HG02970 (cell line): ENCODE results near the gene TM7SF3.
A peak's percentile ranks its signal among the peaks of the same experiment; 100 is the strongest.
"Not testable (repeated sequence)": the region's sequence is repeated elsewhere in the genome, so short reads cannot be mapped to it uniquely, and the experiment has no call there.

ENCODE experiments used
- ATAC-seq: cut with Tn5 transposase; IDR thresholded peaks from one replicate; pipeline ENCODE4 v1.9.1; 2021; ENCODE audit warnings: mild to moderate bottlenecking, moderate library complexity, moderate number of reproducible peaks; ENCODE audit not compliant: unreplicated experiment, low FRiP score

TM7SF3 gene, protein sequence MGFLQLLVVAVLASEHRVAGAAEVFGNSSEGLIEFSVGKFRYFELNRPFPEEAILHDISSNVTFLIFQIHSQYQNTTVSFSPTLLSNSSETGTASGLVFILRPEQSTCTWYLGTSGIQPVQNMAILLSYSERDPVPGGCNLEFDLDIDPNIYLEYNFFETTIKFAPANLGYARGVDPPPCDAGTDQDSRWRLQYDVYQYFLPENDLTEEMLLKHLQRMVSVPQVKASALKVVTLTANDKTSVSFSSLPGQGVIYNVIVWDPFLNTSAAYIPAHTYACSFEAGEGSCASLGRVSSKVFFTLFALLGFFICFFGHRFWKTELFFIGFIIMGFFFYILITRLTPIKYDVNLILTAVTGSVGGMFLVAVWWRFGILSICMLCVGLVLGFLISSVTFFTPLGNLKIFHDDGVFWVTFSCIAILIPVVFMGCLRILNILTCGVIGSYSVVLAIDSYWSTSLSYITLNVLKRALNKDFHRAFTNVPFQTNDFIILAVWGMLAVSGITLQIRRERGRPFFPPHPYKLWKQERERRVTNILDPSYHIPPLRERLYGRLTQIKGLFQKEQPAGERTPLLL

DNA sequence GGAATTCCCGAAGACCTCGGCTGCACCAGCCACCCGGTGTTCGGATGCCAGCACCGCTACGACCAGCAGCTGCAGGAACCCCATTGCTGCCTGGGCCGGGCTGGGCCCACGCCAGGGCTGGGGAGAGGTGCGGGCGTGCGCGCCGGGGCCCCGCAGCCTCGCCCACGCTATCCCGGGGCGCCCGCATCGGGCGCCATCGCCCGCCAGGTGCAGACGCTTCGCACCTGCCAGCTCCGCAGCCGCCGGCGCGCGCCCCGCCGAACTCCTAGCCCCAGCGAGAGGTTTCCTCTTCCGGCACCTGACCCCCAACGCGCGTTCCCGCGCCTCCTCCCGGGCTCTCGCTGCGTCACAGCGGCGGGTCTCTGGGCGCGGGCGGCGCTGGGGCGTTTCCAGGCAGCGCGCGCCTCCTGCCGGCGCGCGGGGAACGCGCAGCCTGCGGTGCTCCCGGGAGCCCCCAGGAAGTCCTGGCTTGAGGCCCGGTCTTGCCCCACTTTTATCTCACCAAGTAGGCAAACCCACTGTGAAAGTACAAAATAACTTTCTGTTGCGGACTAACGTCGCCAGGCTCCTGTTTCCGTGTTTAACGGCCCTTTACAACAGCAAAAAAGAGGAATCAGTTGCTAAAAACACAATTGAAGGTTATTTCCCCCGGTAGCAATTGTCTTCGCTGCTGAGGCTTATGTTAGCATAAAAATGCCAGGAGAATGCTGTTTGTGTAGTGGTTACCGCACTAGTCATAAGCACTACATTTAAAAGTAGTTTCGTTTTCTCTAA, at the start of gene TM7SF3:
Gene TM7SF3 (minus strand): TSS at position 300 of the 774 bp plus-strand sequence. CDS start 216 bp downstream, at position 84.
- peak; percentile 88 for ATAC-seq

DNA sequence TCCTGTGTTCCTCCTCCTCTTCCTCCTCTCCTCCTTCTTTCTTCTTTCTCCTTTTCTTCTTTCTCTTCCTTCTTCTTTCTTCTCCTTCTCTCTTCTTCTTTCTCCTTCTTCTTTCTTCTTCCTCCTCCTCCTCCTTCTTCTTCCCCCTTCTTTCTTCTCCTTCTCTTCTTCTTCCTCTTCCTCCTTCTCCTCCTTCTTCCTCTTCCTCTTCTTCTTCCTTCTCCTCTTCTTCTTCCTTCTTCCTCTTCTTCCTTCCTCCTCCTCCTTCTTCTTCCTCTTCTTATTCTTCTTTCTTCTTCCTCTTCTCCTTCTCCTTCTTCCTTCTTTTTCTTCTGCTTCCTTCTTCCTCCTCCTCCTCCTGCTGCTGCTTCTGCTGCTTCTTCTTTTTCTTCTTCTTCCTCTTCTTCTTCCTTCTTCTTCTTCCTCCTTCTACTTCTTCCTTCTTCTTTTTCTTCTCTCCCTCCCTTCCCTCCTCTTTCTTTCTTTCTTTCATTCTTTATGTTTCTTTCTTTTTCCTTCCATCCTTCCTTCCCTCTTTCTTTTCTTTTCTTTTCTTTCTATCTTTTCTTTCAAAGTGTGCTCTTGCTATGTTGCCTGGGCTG, 49.2 kb upstream of the TM7SF3 start:
- ATAC-seq = no peak

DNA sequence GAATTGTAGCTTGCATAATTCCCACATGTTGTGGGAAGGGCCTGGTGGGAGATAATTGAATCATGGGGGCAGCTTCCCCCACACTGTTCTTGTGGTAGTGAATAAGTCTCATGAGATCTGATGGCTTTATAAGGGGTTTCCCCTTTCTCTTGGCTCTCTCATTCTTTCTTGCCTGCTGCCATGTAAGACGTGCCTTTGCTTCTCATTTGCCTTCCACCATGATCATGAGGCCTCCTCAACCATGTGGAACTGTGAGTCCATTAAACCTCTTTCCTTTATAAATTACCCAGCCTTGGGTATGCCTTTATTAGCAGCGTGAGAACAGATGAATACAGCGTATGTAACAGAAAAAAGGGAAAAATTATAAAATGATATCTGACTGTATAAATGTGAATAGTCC, 47.1 kb upstream of the TM7SF3 start:
- ATAC-seq = no peak

DNA sequence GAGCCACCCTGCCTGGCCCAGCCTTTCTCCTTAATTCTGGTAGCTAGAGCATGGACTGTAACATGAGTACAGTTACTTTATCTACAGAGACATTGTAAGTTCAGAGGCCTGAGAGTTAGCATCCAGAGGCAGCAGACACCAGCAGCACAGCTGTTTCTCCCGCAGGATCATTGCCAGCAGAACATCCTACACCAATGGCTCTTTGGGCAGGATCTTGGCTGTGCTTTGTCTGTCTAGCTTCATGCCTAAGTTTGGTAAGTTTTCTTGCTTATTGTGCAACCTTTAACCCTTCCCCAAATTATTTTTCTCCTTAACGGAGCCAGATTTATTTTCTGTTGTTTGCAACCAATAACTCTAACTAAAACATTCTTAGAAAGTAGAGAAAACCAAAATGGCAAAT, 46.6 kb upstream of the TM7SF3 start:
- no peak for ATAC-seq

DNA sequence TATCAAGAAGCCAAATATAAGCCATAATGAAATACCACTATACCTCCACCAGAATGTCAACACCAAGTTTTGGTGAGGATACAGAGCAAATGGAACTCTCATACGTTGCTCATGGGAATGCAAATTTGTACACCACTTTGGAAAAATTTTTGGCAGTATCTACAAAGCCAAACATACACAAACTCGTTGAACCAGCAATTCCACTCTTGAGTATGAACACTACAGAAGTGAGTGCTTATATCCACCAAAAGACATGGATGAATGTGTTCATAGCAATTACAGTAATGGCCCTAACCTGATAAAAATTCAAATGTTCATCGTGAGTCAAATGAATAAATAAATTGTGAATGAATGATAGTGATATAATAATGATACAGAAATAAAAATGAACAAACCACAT, 43.4 kb upstream of the TM7SF3 start:
- ATAC-seq = no peak

DNA sequence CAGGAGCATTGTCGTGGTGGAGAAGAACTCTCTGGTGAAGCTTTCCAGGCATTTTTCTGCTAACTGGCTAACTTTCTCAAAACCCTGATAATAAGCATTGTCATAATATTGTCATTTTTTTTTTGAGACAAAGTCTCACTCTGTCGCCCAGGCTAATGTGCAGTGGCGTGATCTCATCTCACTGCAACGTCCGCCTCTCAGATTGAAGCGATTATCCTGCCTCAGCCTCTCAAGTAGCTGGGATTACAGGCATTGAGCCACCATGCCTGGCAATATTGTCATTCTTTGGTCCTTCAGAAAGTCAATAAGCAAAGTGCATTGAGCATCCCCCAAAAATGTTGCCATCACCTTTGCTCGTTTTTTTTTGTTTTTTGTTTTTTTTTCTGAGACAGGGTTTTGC, 41.8 kb upstream of the TM7SF3 start:
- ATAC-seq = no peak

DNA sequence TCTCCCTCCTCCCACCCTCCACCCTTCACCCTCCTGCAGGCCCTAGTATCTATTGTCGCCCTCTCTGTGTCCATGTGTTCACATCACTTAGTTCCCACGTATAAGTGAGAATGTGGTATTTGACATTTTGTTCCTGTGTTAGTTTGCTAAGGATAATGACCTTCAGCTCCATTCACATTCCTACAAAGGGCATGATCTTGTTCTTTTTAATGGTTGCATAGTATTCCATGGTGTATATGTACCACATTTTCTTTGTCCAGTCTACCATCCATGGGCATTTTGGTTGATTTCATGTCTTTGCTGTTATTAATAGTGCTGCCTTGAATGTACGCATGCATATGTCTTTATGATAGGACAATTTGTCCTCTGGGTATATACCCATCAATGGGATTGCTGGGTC, 38.6 kb upstream of the TM7SF3 start:
- ATAC-seq = no peak

DNA sequence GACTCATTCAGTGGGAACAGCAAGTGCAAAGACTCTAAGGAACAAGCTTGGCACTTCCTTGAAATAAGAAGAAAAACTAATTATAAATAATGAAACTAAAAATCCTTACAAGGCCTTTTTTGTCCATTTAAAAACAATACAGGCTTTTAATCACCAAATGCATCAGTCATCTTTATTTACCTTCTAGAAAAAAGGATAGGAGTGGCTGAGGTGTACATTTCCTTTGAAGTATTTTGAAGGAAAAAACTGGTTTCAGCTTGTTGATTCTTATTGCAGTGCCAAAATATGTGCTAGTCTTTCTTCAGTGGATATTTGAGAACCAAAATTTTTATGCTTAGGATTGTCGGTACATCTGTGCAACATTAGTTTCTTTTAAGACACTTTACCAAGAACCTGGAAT, 38.0 kb upstream of the TM7SF3 start:
- no peak for ATAC-seq

DNA sequence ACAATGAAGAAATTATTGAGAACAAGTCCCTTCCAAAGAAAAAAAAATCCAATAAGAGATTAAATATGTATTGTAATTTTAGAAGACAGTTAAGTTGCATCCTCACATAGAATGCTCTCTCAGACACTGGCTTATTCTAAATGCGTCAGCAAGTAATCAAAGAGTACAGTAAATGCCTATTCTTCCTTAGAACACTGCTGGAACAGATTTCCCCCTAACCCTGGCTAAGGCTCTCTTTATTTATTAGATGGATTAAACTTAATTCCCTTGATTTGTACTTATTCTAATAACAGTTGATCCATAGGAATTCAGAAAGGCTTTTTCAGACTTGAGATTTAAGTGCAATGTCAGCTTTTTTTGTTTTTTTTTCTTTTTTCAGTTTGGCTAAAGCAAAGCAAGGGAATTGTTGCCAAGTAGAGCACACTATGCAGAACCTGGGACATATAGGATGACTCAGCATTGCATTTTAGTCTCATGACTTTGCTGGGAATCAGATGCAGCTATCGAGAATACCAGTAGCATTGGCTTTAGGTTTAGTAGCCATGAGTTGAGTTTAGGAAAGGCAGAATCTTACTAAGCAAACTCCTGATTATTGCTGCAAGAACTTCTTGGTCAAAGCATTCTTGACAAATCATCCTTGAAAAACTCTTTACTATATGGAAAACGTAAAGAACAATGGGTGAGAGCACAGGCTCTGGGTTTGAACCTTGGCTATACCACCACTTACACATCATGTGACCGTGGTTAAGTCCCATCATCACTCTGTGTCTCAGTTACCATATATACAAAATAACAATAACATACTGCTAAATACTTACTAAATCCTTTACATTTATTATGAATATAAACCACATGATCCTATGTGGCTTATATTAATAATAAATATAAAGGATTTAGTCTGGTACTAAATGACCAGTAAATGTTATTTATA, 34.9 kb upstream of the TM7SF3 start:
- ATAC-seq = no peak

DNA sequence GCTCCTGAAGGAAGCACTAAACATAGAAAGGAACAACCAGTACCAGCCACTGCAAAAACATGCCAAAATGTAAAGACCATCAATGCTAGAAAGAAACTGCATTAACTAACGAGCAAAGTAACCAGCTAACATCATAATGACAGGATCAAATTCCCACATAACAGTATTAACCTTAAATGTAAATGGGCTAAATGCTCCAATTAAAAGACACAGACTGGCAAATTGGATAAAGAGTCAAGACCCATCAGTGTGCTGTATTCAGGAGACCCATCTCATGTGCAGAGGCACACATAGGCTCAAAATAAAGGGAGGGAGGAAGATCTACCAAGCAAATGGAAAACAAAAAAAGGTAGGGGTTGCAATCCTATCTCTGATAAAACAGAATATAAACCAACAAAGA, 27.8 kb upstream of the TM7SF3 start:
- not testable (repeated sequence) for ATAC-seq

DNA sequence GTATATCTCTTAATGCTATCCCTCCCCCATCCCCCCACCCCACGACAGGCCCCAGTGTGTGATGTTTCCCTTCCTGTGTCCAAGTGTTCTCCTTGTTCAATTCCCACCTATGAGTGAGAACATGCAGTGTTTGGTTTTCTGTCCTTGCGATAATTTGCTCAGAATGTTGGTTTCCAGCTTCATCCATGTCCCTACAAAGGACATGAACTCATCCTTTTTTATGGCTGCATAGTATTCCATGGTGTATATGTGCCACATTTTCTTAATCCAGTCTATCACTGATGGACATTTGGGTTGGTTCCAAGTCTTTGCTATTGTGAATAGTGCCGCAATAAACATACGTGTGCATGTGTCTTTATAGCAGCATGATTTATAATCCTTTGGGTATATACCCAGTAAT, 26.5 kb upstream of the TM7SF3 start:
- ATAC-seq = not testable (repeated sequence)

DNA sequence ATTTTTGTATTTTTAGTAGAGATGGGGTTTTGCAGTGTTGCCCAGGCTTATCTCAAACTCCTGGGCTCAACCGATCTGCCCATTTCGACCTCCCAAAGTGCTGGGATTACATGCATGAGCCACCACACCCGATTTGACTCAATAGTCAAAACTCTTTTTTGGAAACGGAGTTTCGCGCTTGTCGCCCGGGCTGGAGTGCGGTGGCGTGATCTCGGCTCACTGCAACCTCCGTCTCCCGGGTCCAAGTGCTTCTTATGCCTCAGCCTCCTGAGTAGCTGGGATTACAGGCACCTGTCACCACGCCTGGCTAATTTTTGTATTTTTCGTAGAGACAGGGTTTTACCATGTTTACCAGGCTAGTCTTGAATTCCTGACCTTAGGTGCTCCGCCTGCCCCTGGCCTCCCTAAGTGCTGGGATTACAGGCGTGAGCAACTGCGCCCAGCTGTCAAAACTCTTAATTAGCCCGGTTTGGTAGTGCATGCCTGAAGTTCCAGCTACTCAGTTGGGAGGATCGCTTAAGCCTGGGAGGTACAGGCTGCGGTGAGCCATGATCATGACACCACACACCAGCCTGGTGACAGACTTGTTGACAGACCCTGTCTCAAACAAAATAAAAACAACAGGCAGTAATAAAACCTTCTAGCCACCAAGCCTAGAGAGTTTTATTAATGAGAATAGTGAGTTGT, 20.6 kb upstream of the TM7SF3 start:
- ATAC-seq = no peak

DNA sequence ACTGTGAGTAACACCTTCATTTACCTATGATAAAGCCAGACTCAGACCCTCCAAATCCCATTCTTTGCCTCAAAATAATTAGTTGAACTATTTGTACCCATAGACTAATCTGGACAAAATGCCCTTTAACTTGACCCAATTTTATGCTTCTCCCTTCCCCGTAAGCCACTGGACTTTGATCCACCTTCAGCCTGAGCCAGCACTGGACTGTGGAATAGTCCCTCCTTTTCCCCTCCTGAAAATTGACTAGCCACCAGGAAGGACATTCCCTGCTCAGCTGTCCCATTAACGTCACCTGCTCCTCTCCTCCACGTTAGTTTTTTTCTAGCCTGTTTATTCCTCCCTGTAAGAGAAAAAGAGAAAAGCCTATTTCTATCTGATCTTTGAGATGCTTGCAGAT, 18.5 kb upstream of the TM7SF3 start:
- ATAC-seq = no peak

DNA sequence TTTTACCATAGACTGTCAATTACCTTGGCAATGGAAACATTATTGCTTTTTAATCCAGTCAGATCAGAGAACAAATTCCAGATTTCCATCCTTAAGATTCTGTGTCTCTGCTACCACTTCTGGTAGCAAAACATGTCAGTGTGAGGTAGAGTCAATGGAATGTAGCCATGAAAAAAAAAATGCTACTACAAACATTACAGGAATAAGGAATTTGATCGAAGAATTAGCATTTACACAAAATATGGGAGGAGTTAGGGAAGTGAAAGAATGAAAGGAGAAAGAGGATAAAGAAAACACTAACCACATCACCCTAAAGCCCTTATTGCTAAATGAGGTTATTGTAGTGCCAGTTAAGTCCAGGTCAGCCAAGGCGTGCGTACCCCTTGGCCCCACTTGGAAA, 17.3 kb upstream of the TM7SF3 start:
- no peak for ATAC-seq

DNA sequence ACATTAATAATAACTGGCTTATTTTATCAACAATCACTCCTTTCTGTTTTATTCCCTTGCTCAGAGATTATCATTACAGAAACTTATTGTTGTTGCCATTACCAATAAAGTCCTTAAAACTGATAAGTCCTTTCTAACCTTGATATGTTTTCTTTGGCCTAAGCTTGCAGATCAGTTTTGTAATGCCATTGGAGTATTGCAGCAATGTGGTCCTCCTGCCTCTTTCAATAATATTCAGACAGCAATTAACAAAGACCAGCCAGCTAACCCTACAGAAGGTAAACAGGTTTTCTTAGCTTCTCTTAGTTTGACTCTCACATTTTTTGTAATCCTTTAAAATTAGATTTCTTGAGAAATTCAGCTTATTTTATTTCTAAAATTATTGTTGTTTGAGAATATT, 12.1 kb upstream of the TM7SF3 start:
- ATAC-seq = no peak

DNA sequence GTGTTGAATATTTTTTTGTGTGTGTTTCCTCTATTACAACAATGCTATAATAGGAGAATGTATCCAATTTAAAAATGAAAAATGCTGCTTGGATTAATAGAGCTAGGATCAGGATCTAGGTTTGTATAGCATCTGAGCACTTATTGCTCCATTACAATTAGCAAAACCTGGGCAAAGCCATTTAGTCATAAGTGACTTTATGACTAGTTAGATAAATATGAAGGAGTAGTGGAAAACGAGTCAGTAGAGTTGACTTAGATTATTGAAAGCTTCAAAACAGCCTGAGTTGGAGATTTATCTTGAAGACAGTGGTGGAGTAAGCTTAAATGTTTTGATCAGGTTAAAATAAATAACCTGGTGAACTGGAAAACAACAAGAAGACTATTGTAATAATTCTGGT, 10.9 kb upstream of the TM7SF3 start:
- no peak for ATAC-seq

DNA sequence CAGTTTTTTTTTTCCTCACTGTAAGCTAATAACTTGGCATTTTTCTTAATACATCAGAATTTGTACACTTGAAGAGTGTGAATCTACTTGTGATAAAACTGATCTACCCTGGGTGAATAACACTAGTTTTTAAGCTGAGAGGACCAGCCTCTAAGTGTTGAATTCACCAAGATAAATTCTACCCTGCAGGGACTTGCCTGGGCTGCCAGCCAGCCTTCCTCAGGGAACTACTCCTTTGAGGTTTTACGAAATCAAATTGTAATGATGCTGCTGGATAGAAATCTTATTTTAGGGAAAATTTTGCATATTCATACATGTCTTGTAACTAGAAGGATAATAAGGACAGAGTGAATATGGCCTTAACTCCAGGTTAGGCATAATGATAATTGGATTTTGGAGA, 10.1 kb upstream of the TM7SF3 start:
- no peak for ATAC-seq

DNA sequence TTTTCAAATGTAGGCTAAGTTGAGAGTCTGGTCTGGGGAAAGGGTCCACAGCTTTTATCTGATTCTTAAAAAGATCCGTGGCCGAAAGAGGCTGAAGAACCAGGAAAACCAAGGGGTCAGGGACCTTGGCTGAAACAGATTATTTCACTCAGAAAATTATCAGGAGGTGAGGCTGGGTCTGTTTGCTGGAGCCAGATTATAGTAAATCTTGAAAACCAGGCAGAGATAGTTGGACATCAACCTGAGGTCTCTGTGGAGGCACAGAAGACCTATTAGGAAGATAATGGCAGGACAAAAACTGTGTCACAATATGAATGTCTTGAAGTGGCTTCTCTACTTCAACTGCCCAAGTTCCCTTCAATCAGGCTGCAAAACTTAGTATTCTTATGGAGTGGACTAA, 6.6 kb upstream of the TM7SF3 start:
- no peak for ATAC-seq

DNA sequence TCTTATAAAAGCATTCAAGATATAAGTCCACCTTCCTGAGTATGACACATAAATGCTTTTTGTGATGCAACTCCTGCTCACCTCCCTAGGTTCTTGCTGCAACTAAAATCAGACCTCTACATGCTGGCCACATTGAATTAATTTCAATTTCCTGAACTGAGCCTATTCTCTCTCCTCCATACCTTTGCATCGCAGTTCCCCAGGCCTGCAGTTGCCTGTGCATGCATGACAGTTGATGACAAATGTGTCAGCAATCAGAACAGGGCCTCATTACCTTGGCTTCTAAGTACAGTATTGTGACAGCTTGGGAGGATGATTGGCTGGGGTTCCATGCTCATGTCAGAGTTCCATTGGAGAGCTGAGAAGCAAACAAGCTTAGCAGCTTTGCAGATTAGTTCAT, 3.9 kb upstream of the TM7SF3 start:
- no peak for ATAC-seq
